GF-D8 (cell line): ENCODE data around the gene TFPI.
"Not testable (repeated sequence)": the region's sequence is repeated elsewhere in the genome, so short reads cannot be mapped to it uniquely, and the experiment has no call there.

ENCODE experiments used
- DNase-seq: peaks from one replicate; lab custom pipeline; 2025; lab: John Stamatoyannopoulos, UW

TFPI gene

DNA sequence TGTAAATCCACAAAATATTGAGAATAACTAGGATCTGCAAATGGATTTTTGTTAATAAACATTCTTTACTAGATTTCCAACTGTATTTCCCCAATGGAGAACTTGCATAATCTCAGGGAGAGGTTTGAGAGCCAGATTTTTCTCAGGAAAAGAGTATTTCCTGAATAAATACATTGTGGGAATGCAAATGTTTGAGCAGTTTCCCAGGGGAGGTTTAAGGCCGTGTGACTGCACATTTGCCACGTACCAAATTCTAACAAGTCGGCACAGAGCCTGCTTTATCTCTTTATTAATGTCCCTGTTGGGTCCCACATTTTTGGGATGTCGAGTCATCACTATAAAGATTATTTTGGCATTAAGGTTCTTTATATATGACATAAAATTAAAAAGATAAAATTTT is 27.0 kb downstream of the TFPI start:
- DNase-seq: no peak

DNA sequence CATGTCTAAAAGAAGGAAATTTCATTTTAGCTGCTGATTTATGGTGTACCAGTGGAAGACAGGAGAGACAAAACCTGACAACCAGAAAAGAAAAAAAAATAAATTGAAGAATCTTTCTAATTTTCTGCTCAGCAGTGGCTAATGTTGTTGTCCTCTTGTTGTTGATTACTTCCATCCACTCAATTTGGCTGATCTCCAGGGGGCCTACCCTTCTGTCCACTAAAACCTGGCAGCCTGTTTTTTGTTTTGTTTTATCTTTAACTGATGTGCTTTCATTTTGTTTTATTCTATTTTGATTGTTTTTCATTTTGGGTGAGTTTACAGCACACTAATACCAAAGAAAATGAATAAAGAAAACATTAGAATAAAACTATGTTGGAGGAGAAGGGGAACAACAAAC is 27.4 kb downstream of the TFPI start:
- no peak for DNase-seq

DNA sequence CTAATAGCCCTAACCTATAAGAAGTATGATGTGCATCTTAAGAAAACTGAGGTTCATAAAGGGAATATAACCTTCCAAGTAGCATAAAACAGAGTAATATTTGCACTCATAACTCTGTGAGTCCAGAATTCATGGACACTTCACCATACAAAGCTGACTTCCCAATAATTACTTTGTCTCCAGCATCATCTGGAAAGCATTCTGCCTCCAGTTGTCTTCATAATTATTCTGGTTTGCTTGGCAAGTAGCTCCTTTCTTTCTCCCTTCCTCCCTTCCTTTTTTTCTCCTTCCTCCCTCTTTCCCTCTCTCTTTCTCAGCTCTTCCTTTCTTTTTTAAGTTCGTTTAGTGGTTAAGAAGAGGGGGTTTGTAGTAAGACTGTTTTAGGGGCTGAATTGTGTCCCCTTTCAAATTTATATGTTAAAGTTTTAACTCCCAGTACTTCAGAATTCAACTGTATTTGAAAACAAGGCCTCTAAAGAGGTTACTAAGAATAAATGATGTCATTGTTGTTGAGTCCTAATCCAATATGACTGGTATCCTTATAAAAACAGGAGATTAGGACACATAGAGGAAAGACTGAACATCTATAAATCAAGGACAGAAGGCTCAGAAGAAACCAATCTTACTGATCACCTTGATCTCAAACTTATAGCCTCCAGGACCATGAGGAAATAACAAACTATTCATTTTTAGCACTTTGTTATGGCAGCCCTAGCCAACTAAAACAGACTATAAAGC is 28.9 kb downstream of the TFPI start:
- DNase-seq: no peak

DNA sequence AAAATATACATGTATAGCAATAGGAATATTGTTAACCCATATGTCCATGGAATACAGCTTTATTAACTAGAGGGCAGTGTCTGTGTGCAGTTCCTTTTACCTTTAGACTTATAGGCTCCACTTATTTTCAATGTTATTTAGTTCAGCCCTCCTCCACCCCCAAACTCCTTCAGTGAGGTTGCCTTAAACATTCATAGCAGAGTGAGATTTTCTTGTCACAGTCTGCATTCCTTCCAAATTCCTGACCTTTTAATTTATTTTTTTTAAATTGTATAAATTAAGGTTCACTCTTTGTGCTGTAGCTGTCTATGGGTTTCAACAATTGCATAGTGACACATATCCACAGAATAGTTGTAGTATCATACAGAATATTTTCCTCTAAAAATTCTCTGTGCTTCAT is 30.9 kb downstream of the TFPI start:
- no peak for DNase-seq

DNA sequence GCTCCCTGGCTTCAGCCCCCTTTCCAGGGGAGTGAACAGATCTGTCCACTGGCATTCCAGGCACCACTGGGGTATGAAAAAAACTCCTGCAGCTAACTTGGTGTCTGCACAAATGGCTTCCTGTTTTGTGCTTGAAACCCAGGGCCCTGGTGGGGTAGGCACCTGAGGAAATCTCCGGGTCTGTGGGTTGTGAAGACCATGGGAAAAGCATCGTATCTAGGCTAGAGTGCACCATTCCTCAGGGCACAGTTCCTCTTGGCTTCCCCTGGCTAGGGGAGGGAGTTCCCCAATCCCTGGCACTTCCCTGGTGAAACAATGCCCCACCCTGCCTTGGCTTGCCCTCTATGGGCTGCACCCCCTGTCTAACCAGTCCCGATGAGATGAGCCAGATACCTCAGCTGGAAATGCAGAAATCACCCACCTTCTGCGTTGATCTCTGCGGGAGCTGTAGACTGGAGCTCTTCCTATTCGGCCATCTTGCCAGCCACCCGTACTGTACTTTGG is 34.1 kb downstream of the TFPI start:
- DNase-seq: no peak

DNA sequence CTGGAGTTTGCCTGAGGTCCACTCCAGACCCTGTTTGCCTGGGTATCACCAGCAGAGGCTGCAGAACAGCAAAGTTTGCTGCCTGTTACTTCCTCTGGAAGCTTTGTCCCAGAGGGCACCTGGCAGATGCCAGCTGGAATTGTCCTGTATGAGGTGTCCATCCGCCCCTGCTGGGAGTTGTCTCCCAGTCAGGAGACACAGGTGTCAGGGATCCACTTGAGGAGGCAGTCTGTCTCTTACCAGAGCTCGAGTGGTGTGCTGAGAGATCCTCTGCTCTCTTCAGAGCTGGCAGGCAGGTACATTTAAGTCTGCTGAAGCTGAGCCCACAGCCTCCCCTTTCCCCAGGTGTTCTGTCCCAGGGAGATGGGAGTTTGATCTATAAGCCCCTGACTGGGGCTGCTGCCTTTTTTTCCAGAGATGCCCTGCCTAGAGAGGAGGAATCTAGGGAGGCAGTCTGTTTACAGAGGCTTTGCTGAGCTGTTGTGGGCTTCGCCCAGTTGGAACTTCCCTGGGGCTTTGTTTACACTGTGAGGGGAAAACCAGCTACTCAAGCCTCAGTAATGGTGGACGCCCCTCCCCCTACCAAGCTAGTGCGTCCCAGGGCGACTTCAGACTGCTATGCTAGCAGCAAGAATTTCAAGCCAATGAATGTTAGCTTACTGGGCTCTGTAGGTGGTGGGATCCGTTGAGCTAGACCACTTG is 34.7 kb downstream of the TFPI start:
- DNase-seq: no peak

DNA sequence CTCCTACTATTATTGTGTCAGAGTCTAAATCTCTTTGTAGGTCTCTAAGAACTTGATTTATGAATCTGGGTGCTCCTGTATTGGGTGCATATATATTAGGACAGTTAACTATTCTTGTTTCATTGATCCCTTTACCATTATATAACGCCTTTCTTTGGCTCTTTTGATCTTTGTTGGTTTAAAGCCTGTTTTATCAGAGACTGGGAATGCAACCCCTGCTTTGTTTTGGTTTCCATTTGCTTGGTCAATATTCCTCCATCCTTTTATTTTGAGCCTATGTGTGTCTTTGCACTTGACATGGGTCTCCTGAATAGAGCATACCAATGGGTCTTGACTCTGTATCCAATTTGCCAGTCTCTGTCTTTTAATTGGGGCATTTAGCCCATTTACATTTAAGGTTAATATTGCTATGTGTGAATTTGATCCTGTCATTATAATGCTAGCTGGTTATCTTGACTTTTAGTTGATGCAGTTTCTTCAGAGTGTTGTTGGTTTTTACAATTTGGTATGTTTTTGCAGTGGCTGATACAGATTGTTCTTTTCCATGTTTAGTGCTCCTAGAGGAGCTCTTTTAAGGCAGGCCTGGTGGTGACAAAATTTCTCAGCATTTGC is 36.4 kb downstream of the TFPI start:
- DNase-seq: not testable (repeated sequence)

DNA sequence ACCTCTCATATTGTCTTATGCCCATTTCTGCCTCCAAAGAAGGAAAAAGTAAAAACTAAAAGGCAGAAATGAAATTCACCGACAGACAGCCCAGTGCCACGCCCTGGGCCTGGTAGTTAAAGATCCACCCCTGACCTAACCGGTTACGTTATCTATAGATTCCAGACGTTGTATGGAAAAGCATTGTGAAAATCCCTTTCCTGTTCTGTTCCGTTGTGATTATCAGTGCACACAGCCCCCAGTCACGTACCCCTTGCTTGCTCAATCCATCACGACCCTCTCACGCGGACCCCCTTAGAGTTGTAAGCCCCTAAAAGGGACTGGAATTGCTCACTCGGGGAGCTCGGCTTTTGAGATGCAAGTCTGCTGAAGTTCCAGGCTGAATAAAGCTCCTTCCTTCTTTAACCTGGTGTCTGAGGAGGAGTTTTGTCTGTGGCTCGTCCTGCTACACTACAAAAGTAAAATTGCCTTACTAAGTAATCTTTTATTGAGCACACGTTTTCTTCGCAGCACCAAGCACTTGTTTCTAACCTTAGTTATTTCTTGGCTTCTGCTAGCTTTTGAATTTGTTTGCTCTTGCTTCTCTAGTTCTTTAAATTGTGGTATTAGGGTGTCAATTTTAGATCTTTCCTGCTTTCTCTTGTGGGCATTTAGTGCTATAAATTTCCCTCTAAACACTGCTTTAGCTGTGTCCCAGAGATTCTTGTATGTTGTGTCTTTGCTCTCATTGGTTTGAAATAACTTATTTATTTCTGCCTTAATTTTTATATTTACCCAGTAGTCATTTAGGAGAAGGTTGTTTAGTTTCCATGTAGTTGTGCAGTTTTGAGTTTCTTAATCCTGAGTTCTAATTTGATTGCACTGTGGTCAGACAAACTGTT is 37.4 kb downstream of the TFPI start:
- not testable (repeated sequence) for DNase-seq

DNA sequence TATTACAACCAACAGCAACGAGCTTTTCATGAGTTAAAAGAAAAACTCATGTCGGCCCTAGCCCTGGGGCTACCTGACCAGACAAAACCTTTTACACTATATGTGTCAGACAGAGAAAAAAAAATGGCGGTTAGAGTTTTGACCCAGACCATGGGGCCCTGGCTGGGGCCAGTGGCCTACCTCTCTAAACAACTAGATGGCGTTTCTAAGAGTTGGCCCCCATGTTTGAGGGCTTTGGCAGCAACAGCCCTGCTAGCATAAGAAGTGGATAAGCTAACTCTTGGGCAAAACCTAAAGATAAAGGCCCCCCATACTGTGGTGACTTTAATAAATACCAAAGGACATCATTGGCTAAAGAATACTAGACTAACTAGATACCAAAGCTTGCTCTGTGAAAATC is 39.3 kb downstream of the TFPI start:
- no peak for DNase-seq

DNA sequence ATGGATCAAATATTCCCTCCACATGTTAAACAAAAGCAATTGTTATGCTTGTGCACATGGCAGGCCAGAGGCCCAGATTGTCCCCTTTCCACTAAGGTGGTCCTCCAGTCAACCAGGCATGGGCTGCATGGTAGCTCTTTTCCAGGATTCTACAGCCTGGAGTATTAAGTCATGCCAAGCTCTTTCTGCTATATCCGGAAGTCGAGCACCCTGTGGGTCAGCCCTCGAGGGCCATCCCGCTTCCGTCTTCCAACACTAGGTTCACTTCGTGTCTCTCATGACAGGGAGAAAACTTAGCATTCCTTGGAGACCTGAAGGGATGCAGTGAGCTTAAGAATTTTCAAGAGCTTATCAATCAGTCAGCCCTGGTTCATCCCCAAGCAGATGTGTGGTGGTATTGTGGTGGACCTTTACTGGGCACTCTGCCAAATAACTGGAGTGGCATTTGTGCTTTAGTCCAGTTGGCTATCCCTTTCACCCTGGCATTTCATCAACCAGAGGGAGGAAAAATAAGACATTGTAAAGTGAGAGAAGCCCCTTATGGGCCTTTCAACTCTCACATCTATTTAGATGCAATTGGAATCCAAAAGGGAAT is 39.9 kb downstream of the TFPI start:
- not testable (repeated sequence) for DNase-seq

DNA sequence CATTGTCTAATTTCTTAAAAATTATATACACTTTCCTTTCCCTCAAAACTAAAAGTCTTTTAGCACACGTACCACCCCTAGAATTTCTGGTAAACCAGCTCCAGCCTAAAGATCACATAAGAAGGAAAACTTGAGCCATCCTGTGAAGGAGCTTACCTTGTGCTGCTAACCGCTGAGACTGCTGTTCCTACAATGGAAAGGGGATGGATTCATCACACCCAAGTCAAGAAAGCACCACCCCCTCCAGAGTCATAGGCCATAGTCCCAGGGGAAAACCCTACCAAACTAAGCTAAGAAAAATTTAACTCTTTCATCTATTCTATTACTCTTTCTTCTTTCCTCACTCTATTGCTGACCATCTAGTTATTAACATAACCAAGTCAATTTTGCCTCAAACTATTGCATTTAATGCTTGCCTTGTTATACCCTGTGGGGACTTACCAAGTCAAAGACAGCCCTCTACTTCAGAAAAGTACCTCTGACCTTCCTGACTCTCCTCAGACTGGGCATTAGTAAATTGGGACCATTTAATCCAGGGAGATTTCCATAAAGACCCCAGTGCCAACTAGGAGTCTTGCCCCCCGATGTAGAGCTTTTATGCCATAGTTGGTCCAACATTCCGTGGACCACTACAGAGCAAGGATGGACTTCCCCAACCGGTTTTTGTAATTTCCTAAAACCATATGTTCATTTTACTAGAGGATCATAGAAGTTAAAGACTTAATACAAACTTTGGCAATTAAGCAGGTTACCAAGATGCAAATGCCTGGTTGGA is 40.6 kb downstream of the TFPI start:
- not testable (repeated sequence) for DNase-seq

DNA sequence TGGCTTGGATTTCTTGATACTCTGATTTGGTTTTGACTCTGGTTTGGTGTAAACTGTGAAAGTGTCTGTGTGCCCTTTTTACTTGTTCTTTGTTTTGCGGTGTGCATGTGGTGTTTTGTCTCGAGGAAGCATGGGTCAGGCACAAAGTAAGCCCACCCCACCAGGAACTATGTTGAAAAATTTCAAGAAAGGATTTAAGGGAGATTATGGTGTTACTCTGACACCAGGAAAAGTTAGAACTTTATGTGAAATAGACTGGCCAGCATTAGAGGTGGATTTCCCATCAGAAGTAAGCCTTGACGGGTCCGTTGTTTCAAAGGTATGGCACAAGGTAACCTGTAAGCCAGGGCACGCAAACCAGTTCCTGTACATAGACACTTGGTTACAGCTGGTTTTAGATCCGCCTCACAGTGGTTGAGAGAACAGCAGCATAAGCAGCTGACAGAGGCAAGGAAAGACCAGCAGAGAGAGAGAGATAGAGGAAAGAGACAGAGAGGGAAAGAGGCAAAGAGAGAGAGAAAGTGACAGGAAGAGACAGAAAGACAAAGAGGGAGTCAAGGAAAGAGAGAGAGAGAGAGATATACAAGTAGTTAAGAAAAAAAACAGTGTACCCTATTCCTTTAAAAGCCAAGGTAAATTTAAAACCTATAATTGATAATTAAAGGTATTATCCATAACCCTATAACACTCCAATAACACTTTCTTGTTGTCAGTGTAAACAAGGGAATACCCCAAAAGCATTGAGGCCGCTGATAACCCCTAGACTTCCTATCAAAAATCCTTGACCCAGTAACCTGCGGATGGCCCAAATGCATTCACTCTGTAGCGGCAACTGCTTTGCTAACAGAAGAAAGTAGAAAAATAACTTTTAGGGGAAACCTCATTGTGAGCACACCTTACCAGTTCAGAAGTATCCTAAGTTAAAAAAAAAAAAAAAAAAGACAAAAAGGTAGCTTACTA is 42.6 kb downstream of the TFPI start:
- DNase-seq: no peak

DNA sequence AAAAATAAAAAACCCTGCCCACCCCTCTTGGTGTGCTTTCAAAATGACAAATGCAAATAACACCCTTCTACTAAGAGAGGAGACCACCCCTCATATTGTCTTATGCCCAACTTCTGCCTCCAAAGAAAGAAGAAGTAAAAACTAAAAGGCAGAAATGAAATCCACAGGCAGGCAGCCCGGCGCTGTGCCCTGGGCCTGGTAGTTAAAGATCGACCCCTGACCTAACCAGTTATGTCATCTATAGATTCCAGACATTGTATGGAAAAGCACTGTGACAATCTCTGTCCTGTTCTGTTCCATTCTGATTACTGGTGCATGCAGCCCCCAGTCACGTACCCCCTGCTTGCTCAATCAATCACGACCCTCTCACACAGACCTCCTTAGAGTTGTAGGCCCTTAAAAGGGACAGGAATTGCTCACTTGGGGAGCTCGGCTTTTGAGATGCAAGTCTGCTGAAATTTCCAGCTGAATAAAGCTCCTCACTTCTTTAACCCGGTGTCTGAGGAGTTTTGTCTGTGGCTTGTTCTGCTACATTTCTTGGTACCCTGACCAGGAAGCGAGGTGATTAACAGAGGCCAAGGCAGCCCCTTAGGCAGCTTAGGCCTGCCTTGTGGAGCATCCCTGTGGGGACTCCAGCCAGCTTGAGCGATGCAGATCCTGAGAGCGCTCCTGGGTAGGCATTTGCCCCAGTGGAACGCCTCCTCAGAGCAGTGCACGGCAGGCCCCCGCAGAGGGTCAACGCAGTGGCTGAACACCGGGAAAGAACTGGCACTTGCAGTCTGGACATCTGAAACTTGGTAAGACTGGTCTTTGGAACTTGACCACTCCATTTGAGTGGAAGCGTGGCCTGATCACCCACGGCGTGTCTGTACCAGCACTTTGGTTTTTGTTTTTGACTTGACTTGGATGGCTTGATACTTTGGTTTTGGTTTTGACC is 43.5 kb downstream of the TFPI start:
- DNase-seq: not testable (repeated sequence)

DNA sequence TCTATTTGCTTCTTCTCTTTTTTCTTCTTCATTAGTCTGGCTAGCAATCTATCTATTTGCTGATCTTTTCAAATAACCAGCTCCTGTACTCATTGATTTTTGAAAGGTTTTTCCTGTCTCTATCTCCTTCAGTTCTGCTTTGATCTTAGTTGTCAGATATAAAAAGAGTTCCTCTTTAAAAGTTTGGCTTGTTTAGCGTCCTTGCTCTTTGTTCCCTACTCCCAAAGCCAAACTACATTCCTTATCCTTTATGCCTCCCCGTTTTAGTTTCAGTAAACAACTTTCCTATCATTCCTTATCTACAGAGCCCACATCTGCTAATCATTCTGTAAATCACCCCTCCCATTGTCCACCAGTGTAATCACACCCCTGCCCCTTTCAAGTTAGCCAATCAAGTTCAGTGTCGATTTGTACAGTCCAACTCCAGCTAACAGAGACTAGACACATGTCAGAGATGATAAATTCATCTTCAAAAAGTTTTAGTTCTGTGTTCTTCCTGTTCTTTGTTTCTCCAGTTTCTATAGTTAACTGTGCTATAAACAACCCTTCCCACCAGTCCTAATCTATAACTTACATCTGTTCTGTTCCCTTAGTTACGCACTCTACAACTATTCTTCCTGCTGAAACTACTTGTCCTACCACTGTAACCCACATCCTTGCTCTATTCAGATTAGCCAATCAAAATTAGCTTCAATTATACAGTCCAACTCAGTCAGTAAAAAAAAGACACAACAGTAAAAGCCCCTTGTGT is 44.4 kb downstream of the TFPI start:
- DNase-seq: no peak

DNA sequence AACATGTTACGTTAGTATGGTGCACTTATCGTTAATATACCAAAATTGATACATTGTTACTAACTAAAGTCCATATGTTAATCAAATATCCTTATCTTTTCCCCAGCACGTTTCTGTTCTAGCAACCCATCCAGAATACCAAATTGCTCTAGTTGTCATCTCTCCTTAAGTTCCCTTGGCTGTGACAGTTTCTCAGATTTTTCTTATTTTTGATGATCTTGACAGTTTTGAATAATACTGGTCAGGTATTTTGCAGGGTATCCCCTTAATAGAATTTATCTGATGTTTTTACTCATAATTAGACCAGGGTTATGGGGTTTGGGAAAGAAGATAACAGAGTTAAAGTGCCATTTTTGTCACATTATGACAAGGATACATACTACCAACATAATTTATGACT is 47.8 kb downstream of the TFPI start:
- no peak for DNase-seq

DNA sequence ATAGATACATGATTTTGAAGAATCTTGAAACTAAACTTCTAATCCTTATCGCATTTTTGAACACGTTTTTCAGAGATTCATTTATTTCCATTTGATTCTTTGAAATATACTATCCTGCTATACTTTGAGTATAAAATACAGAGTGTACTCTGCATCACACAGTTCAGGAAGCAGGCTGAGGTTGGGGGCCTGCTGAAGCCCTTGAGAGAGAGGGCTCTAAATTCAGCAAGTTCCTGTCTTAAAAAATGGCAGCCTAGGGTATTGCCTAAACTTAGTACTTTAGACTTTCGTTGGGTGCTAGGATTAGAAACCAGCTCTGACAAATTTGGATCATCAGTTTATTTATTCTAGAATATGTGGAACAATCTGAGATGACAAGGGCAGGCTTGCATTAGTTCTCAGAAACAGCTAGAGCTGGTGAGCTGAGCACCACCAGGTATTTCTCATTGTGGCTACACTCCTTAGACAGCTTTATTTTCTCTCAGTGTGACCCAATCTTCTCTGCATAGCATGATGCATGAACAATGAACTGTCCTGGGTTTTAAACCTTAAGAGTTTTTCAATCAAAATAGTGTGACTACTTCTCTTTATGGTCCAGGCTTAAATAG is 49.1 kb downstream of the TFPI start:
- DNase-seq: no peak

DNA sequence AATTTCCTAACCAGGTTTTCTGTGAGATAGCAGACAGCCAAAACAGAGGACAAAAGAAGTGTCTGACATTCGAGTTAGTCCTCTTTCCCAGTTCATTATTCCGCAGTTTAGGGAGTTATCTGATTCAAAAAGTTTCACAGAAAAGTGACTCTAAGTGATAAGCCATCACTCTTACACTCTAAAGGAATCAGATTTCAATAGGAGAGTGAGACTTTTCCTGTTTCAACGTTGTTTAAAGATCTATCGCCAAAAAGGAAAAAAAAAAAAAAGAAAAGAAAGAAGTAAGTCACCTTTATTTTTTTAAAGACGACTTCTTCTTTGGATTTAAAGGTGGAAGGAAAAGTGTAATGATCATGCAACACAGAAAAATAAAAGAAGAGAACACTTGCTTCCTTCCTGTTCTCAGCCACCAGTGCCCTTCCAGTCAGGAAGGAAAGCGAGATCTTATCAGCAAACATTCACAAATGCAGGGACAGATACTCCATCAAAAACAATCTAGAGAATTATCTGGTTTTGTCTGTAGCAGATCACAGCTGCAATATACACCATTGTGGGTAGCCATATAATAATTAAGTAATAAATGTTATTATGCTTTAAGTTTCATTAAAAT is 49.8 kb downstream of the TFPI start:
- DNase-seq: no peak
